Trophoblast cell (in vitro differentiated cells and primary cell): Measurements from ENCODE around the gene NFATC1.

ENCODE experiments used
- DNase-seq, 2 donors: peaks; one replicate each; pipeline ENCODE4 v3.0.0-alpha.2; 2016
- H2AFZ ChIP-seq: 2 replicates; pipeline ENCODE4 v1.6.1; 2013; ENCODE audit warnings: low read length, moderate library complexity, mild to moderate bottlenecking; ENCODE audit not compliant: insufficient read depth, poor library complexity
- H2AK5ac ChIP-seq: 2 replicates; pipeline ENCODE4 v1.6.1; 2013; ENCODE audit warnings: mild to moderate bottlenecking, low read length
- H2BK120ac ChIP-seq: 2 replicates; pipeline ENCODE4 v1.6.1; 2013; ENCODE audit warnings: low read length, mild to moderate bottlenecking, moderate library complexity; ENCODE audit not compliant: insufficient read depth, poor library complexity
- H2BK12ac ChIP-seq: 2 replicates; pipeline ENCODE4 v1.6.1; 2013; ENCODE audit warnings: mild to moderate bottlenecking, low read length, moderate library complexity
- H2BK5ac ChIP-seq: 2 replicates; pipeline ENCODE4 v1.6.1; 2013; ENCODE audit warnings: low read length, low read depth, moderate library complexity, mild to moderate bottlenecking; ENCODE audit not compliant: poor library complexity
- H3K14ac ChIP-seq: 2 replicates; pipeline ENCODE4 v1.6.1; 2013; ENCODE audit warnings: mild to moderate bottlenecking, low read length
- H3K18ac ChIP-seq: 2 replicates; pipeline ENCODE4 v1.6.1; 2013; ENCODE audit warnings: mild to moderate bottlenecking, low read length
- H3K23ac ChIP-seq: 2 replicates; pipeline ENCODE4 v1.6.1; 2013; ENCODE audit warnings: low read length
- H3K27ac ChIP-seq: 2 replicates; pipeline ENCODE4 v1.5.1; 2013; ENCODE audit warnings: low read depth, mild to moderate bottlenecking, inconsistent platforms, low read length, moderate library complexity
- H3K27me3 ChIP-seq: 2 replicates; pipeline ENCODE4 v1.6.1; 2013; ENCODE audit warnings: inconsistent platforms, mild to moderate bottlenecking, low read length, moderate library complexity; ENCODE audit not compliant: insufficient read depth
- H3K36me3 ChIP-seq, 2 experiments: 1 replicate in 1 of 2; 2 replicates in 1 of 2; pipeline ENCODE4 v1.6.1; 2013; ENCODE audit warnings: low read length in 2 of 2, mild to moderate bottlenecking in 2 of 2, moderate library complexity in 1 of 2; ENCODE audit not compliant: insufficient read depth in 2 of 2, control insufficient read depth in 1 of 2
- H3K4ac ChIP-seq: 2 replicates; pipeline ENCODE4 v1.6.1; 2013; ENCODE audit warnings: low read depth, mild to moderate bottlenecking, low read length, moderate library complexity
- H3K4me1 ChIP-seq, 2 experiments: 1 replicate in 1 of 2; 2 replicates in 1 of 2; pipeline ENCODE4 v1.6.1; 2013; ENCODE audit warnings: low read length in 2 of 2, mild to moderate bottlenecking in 2 of 2, moderate library complexity in 1 of 2; ENCODE audit not compliant: insufficient read depth in 2 of 2, control insufficient read depth in 1 of 2
- H3K4me2 ChIP-seq: 2 replicates; pipeline ENCODE4 v1.6.1; 2013; ENCODE audit warnings: inconsistent platforms, mild to moderate bottlenecking, low read length, moderate library complexity
- H3K4me3 ChIP-seq: 2 replicates; pipeline ENCODE4 v1.5.1; 2013; ENCODE audit warnings: mild to moderate bottlenecking, low read depth, low read length, inconsistent platforms
- H3K79me1 ChIP-seq: one replicate; pipeline ENCODE4 v1.6.1; 2013; ENCODE audit warnings: low read length
- H3K79me2 ChIP-seq: 2 replicates; pipeline ENCODE4 v1.6.1; 2013; ENCODE audit warnings: low read length, mild to moderate bottlenecking; ENCODE audit not compliant: control insufficient read depth, insufficient read depth, poor library complexity
- H3K9ac ChIP-seq: 2 replicates; pipeline ENCODE4 v1.6.1; 2013; ENCODE audit warnings: mild to moderate bottlenecking, low read length
- H3K9me3 ChIP-seq: 2 replicates; pipeline ENCODE4 v1.6.1; 2013; ENCODE audit warnings: low read depth, mild to moderate bottlenecking, control low read depth, inconsistent platforms, low read length; ENCODE audit not compliant: insufficient read depth
- H4K12ac ChIP-seq: 2 replicates; pipeline ENCODE4 v1.6.1; 2013; ENCODE audit warnings: low read depth, mild to moderate bottlenecking, low read length, moderate library complexity
- H4K8ac ChIP-seq: 2 replicates; pipeline ENCODE4 v1.6.1; 2013; ENCODE audit warnings: low read depth, mild to moderate bottlenecking, low read length, moderate library complexity
- H4K91ac ChIP-seq: one replicate; pipeline ENCODE4 v1.6.1; 2013; ENCODE audit warnings: low read depth, mild to moderate bottlenecking, low read length, moderate library complexity
- WGBS: extraction: QIAGEN DNeasy Blood & Tissue Kit; methylation state at CpG from one replicate; pipeline ENCODE4 v1.1.7; 2013; ENCODE audit warnings: missing lambda C conversion rate; ENCODE audit not compliant: insufficient read length, insufficient coverage; ENCODE audit errors: extremely low coverage; 5-methylcytosine and 5-hydroxymethylcytosine counted together

The NFATC1 gene

GRCh38 chr18:79574938-79575525 is 179.3 kb downstream of the NFATC1 start:
- no peaks in the 10 kb centered on the region for H3K4me1 ChIP-seq
- peaks cover 22% of the 10 kb centered on the region for H3K9me3 ChIP-seq
- H3K4me2 ChIP-seq = no peak overlapping the region
- no peak overlapping the region for H2AK5ac ChIP-seq
- no peaks in the 10 kb centered on the region for H3K27me3 ChIP-seq
- DNase-seq = no peak
- no peak overlapping the region for H4K12ac ChIP-seq
- H4K91ac ChIP-seq = no peak overlapping the region
- no CpG with 5 or more reads among the region's 17 CpGs for WGBS
- no peak overlapping the region for H2BK120ac ChIP-seq
- no peak overlapping the region for H3K9ac ChIP-seq
- no peaks in the 10 kb centered on the region for H3K79me1 ChIP-seq
- no peaks in the 10 kb centered on the region for H3K36me3 ChIP-seq
- no peak overlapping the region for H3K4ac ChIP-seq
- no peak overlapping the region for H2BK12ac ChIP-seq
- H4K8ac ChIP-seq = no peak overlapping the region
- no peak overlapping the region for H3K18ac ChIP-seq
- no peaks in the 10 kb centered on the region for H3K79me2 ChIP-seq
- H3K14ac ChIP-seq = no peak overlapping the region
- no peak overlapping the region for H3K4me3 ChIP-seq
- H3K23ac ChIP-seq = no peak overlapping the region
- no peak overlapping the region for H2BK5ac ChIP-seq
- no peak overlapping the region for H2AFZ ChIP-seq
- no peak overlapping the region for H3K27ac ChIP-seq

- WGBS = no CpG with 5 or more reads among the region's 44 CpGs
- no peak overlapping the region for H3K14ac ChIP-seq
These were observed 180.4 kb downstream of the NFATC1 start for GRCh38 chr18:79575891-79576685.

GRCh38 chr18:79576686-79577351 is 181.1 kb downstream of the NFATC1 start:
- no peak overlapping the region for H2BK12ac ChIP-seq
- no CpG with 5 or more reads among the region's 23 CpGs for WGBS
- H2BK120ac ChIP-seq = no peak overlapping the region

More at GRCh38 chr18:79575891-79576685, 180.4 kb downstream of the NFATC1 start:
- no peak overlapping the region for H4K12ac ChIP-seq
- H2BK12ac ChIP-seq = no peak overlapping the region
- peaks cover 22% of the 10 kb centered on the region for H3K9me3 ChIP-seq
- no peak overlapping the region for H3K18ac ChIP-seq
- no peak overlapping the region for H2BK5ac ChIP-seq
- H3K79me1 ChIP-seq = no peaks in the 10 kb centered on the region
- H3K9ac ChIP-seq = no peak overlapping the region
- H3K36me3 ChIP-seq = no peaks in the 10 kb centered on the region
- H3K4me1 ChIP-seq = no peaks in the 10 kb centered on the region
- no peaks in the 10 kb centered on the region for H3K79me2 ChIP-seq
- H3K4ac ChIP-seq = no peak overlapping the region
- H3K4me2 ChIP-seq = no peak overlapping the region
- no peak overlapping the region for H4K91ac ChIP-seq
- no peak overlapping the region for H4K8ac ChIP-seq
- H2AK5ac ChIP-seq = no peak overlapping the region
- H3K27ac ChIP-seq = no peak overlapping the region
- H2AFZ ChIP-seq = no peak overlapping the region
- H3K23ac ChIP-seq = no peak overlapping the region
- DNase-seq = no peak
- H2BK120ac ChIP-seq = no peak overlapping the region
- no peaks in the 10 kb centered on the region for H3K27me3 ChIP-seq
- H3K4me3 ChIP-seq = no peak overlapping the region

GRCh38 chr18:79577451-79578395 is 182.0 kb downstream of the NFATC1 start:
- H3K9ac ChIP-seq = no peak overlapping the region
- no peak overlapping the region for H2AK5ac ChIP-seq
- DNase-seq = no peak
- no peaks in the 10 kb centered on the region for H3K36me3 ChIP-seq
- no peak overlapping the region for H3K18ac ChIP-seq
- H3K14ac ChIP-seq = no peak overlapping the region
- no peak overlapping the region for H3K4ac ChIP-seq
- H3K4me2 ChIP-seq = no peak overlapping the region
- no peak overlapping the region for H3K23ac ChIP-seq
- H2BK120ac ChIP-seq = no peak overlapping the region
- peaks cover 24% of the 10 kb centered on the region for H3K9me3 ChIP-seq
- no peak overlapping the region for H3K27ac ChIP-seq
- no peaks in the 10 kb centered on the region for H3K79me1 ChIP-seq
- H2BK12ac ChIP-seq = no peak overlapping the region
- no peaks in the 10 kb centered on the region for H3K4me1 ChIP-seq
- H3K79me2 ChIP-seq = no peaks in the 10 kb centered on the region
- no peak overlapping the region for H2BK5ac ChIP-seq
- H3K4me3 ChIP-seq = no peak overlapping the region
- H4K91ac ChIP-seq = no peak overlapping the region
- no peak overlapping the region for H4K12ac ChIP-seq
- H4K8ac ChIP-seq = no peak overlapping the region
- no CpG with 5 or more reads among the region's 37 CpGs for WGBS
- no peak overlapping the region for H2AFZ ChIP-seq
- H3K27me3 ChIP-seq = no peaks in the 10 kb centered on the region

More at GRCh38 chr18:79576686-79577351, 181.1 kb downstream of the NFATC1 start:
- no peak overlapping the region for H4K91ac ChIP-seq
- H3K79me2 ChIP-seq = no peaks in the 10 kb centered on the region
- H3K4me2 ChIP-seq = no peak overlapping the region
- H2BK5ac ChIP-seq = no peak overlapping the region
- H3K4me1 ChIP-seq = no peaks in the 10 kb centered on the region
- H3K27me3 ChIP-seq = no peaks in the 10 kb centered on the region
- no peak overlapping the region for H2AFZ ChIP-seq
- H3K4ac ChIP-seq = no peak overlapping the region
- no peak for DNase-seq
- no peak overlapping the region for H3K14ac ChIP-seq
- no peak overlapping the region for H4K12ac ChIP-seq
- no peak overlapping the region for H3K4me3 ChIP-seq
- no peaks in the 10 kb centered on the region for H3K79me1 ChIP-seq
- no peak overlapping the region for H4K8ac ChIP-seq
- no peak overlapping the region for H3K27ac ChIP-seq
- H3K9me3 ChIP-seq = peaks cover 20% of the 10 kb centered on the region
- H3K9ac ChIP-seq = no peak overlapping the region
- H3K36me3 ChIP-seq = no peaks in the 10 kb centered on the region
- no peak overlapping the region for H3K23ac ChIP-seq
- H3K18ac ChIP-seq = no peak overlapping the region
- H2AK5ac ChIP-seq = no peak overlapping the region
